ENCODE data around the gene SLC27A3.
"Not testable (repeated sequence)": the region's sequence is repeated elsewhere in the genome, so short reads cannot be mapped to it uniquely, and the experiment has no call there.

SLC27A3 gene

DNA sequence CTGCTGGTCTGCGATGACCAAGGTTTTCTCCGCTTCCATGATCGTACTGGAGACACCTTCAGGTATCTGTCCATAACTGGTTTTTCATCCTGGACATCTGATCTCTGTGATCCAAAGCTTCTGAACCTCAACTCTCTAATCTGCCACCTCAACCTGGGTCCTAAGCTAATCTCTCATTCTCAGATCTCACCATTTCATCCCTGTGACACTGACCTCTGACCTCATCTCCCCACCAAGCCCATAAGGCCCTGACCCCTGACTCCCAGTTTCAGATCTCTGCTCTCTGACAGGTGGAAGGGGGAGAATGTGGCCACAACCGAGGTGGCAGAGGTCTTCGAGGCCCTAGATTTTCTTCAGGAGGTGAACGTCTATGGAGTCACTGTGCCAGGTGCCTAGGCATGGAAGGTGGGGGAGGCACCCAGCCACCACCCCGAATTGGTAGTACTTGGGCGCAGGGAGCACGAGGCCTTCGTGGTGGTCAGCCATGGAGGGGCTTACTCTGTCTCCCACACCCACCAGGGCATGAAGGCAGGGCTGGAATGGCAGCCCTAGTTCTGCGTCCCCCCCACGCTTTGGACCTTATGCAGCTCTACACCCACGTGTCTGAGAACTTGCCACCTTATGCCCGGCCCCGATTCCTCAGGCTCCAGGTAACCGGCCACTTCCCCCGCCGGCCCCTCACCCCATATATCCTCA lies 3.8 kb downstream of the SLC27A3 start:
- DNase-seq (ENCODE audit: extremely low read depth in 1 of 2, low read depth in 1 of 2), result no peak

DNA sequence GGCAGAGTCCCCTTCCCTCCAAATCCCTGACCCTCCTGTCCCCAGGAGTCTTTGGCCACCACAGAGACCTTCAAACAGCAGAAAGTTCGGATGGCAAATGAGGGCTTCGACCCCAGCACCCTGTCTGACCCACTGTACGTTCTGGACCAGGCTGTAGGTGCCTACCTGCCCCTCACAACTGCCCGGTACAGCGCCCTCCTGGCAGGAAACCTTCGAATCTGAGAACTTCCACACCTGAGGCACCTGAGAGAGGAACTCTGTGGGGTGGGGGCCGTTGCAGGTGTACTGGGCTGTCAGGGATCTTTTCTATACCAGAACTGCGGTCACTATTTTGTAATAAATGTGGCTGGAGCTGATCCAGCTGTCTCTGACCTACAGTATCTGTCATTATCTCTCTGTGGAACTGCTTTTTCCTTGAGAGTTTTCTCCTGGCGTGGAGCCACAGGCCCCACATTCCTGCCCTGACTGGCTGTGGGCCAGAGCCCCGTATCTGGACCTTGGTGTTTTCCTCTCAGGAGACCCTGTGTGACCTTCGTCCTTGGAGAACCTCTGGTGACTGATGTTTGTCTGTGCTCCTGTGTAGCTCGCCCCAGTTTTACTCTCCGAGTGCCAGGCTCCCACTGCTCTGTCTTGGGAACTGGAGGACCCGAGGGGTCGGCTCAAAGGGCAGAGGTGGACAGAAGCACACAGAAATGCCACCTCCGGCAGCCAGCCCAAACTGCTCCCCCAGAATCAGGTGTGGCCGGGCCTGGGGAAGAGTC lies 4.8 kb downstream of the SLC27A3 start:
- no peak for DNase-seq (ENCODE audit: extremely low read depth in 1 of 2, low read depth in 1 of 2)

GRCh38 chr1:153780551-153780950 lies 5.3 kb downstream of the SLC27A3 start:
- no peak for DNase-seq (ENCODE audit: extremely low read depth in 1 of 2, low read depth in 1 of 2)

DNA sequence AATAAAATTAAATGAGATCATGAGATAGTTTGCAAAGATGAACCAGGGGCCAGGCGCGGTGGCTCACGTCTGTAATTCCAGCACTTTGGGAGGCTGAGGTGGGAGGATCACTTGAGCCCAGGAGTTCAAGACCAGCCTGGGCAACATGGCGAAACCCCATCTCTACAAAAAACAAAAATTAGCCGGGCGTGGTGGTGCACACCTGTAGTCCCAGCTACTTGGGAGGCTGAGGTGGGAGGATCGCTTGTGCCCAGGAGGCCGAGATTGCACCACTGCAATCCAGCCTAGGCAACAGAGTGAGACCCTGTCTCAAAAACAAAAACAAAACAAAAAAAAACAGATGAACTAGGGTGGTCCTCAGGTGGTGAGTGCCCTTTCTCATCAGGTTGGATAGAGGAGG lies 7.4 kb downstream of the SLC27A3 start:
- not testable (repeated sequence) for DNase-seq (ENCODE audit: extremely low read depth in 1 of 2, low read depth in 1 of 2)

- DNase-seq (ENCODE audit: extremely low read depth in 1 of 2, low read depth in 1 of 2), result peak; percentile 84 to 87
Observed at GRCh38 chr1:153783233-153784190, 8.3 kb downstream of the SLC27A3 start.

- no peak for DNase-seq (ENCODE audit: extremely low read depth in 1 of 2, low read depth in 1 of 2)
Observed at GRCh38 chr1:153786038-153786790, 11.0 kb downstream of the SLC27A3 start.

DNA sequence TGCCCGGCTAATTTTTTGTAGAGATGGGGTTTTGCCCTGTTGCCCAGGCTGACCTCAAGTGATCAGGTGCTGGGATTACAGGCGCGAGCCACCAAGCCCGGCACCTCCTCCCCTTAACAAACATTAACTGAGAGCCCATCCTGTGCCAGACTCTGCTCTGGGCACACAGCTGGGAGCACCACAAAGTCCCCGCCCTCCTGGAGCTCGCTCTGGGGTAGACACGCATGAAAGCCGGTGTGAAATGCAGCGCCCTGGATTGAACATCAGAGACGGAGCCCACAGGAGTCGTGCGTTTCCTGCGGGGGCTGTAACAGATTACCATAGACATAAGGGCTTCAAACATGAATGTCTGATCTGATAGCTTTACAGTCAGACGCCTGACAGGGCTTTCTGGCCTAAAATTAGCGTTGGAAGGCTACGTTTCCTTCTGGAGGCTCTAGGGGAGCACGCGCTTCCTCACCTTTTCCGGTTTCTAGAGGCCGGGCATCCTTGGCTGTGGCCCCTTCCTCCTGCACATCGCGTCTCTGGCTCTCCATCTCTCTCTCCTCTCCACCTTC lies 14.3 kb downstream of the SLC27A3 start:
- DNase-seq (ENCODE audit: extremely low read depth in 1 of 2, low read depth in 1 of 2), result no peak

GRCh38 chr1:153790313-153790965 lies 15.2 kb downstream of the SLC27A3 start:
- no peak for DNase-seq (ENCODE audit: extremely low read depth in 1 of 2, low read depth in 1 of 2)

DNA sequence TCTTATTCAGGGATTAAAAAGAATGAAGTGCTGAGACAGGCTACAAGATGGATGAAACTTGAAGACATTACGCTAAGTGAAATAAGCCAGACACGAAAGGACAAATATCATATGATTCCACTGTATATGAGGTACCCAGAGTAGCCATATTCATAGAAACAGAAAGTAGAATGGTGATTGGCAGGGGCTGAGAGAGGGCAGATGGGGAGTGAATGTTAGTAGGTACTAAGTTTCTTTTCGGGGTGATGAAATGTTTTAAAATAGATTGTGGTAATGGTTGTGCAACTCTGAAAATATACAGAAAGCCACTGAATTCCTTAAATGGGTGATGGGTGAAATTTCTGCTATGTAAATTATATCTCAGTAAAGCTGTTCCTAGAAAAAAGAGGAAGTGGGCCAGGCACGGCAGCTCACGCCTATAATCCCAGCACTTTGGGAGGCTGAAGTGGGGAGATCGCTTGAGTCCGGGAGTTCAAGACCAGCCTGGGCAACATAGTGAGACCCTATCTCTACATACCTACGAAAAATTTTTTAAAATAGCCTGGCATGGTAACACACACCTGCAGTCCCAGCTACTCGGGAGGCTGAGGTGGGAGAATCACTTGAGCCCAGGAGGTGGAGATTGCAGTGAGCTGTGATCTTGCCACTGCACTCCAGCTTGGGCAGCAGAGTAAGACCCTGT lies 15.9 kb downstream of the SLC27A3 start:
- no peak for DNase-seq (ENCODE audit: extremely low read depth in 1 of 2, low read depth in 1 of 2)

DNA sequence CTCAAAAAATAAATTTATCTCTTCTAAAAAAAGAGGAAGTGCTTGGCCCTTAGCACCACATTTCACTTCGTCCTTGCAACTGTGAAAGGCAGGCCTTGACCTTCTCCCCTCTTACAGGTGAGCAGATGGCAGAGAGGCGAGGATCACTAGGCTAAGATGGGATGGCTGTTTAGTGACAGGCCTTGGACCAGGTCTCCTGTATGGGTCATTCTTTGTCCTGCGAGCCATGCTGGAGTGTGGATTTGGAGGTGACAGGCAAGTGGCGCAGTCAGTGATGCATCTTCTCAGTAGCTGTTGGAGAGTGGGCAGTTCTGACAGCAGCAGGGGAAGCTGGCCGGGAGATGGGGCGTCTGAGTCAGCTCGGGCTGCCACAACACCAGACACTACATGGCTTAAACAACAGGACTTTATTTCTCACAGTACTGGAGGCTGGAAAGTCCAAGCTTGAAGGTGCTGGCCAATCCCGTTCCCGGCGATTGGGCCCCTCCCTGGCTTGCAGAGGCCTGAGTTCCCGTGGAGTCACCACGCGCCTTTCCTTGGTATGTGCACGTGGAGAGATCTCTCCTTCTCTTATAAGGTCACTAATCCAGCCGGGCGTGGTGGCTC lies 16.5 kb downstream of the SLC27A3 start:
- peak in 1 of 2 donors; percentile 42 for DNase-seq (ENCODE audit: extremely low read depth in 1 of 2, low read depth in 1 of 2)

DNA sequence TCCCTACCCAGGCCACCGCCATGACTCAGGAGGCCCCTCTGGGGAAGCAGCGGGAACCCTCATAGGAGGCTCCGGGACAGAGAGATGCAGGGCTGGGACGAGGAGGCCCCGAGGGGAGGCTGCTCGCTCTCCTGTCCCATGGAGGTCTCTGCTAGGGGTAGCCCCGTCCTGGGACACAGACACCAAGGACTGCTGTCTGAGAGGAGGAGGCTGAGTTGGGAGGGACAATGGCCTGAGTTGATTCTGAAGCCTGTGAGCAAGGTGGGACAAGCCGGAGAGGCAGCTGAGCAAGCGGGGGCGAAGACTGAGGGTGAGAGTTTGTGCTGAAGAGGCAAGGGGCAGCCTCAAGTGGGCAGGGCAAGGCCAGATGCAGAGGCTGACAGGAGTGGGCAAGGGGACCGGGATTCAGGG lies 17.4 kb downstream of the SLC27A3 start:
- DNase-seq (ENCODE audit: extremely low read depth in 1 of 2, low read depth in 1 of 2), result no peak

- no peak for DNase-seq (ENCODE audit: extremely low read depth in 1 of 2, low read depth in 1 of 2)
Observed at GRCh38 chr1:153793261-153793972, 18.2 kb downstream of the SLC27A3 start.

- no peak for DNase-seq (ENCODE audit: extremely low read depth in 1 of 2, low read depth in 1 of 2)
Observed at GRCh38 chr1:153793973-153794615, 18.9 kb downstream of the SLC27A3 start.

- DNase-seq (ENCODE audit: extremely low read depth in 1 of 2, low read depth in 1 of 2), result no peak
Observed at GRCh38 chr1:153794624-153795329, 19.6 kb downstream of the SLC27A3 start.

DNA sequence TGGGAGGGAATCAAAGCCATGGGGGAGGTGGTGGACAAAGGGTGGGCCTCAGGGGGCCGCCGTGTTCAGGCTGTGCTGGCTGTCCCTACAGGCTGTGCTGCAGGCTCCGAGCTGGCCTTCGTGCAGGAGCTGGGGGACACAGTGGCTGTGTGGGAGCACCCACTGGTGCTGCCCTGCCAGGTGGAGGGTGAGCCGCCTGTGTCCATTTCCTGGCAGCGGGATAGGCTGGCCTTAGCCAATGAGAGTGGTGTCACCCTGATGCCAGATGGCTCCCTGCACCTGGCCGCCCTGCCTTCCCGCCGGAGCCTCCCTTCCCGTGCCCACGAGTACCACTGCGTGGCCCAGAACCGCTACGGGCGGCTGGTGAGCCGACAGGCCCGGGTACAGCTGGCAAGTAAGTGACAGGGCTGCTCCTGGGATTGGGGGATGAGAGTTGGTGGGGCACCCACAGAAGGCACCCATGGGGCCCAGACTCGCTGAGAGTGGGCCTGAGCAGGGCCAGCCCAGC lies 20.2 kb downstream of the SLC27A3 start:
- DNase-seq (ENCODE audit: extremely low read depth in 1 of 2, low read depth in 1 of 2), result no peak

GRCh38 chr1:153795934-153796785 lies 21.0 kb downstream of the SLC27A3 start:
- no peak for DNase-seq (ENCODE audit: extremely low read depth in 1 of 2, low read depth in 1 of 2)

Measured in stimulated activated CD8-positive, alpha-beta memory T cell treated with anti-CD3 and anti-CD28 coated beads, Interleukin-7, amount 100 ng/mL, for 48 hours (primary cell).